Measurements from ENCODE around the gene CFAP65.

CFAP65 gene

DNA sequence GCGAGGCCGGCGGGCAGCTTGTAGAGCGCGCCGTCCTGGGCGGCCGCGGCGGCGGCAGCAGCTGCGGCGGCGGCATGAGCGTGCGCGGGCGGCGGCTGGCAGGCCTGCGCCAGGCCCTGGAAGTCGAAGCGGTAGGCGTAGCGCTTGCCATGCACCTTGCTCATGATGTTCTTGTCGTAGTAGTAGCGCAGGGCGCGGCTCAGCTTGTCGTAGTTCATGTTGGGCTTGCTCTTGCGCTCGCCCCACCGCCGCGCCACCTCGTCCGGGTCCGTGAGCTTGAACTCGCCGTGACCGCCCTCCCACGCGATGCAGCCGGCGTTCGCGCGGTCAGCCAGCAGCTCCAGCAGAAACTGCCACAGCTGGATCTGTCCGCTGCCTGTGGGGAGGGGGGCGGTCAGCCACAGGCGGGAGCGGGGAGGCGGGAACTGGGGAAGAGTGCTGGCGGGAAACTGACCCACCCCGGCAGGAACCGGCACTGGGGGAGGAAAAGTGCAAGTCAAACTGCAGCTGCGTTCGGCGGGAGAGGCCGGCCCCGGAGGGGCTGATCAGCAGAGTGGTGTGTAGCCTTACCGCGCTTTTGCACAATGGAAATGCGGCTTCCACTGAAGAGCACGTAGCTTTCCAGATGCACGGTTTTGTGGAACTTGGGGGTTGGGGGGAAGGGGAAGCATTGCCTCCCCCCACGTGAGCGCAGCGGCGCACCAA is 59.3 kb downstream of the CFAP65 start:
- no peak for TF ChIP-seq CTCF (IDR thresholded peaks at IDR 0.05; ENCODE audit: insufficient read depth, low read depth, low read length, missing control alignments)
- DNase-seq (ENCODE audit: low read depth) = peak; percentile 64
- no peak overlapping the region for H3K4me3 ChIP-seq (ENCODE audit: low read length)

DNA sequence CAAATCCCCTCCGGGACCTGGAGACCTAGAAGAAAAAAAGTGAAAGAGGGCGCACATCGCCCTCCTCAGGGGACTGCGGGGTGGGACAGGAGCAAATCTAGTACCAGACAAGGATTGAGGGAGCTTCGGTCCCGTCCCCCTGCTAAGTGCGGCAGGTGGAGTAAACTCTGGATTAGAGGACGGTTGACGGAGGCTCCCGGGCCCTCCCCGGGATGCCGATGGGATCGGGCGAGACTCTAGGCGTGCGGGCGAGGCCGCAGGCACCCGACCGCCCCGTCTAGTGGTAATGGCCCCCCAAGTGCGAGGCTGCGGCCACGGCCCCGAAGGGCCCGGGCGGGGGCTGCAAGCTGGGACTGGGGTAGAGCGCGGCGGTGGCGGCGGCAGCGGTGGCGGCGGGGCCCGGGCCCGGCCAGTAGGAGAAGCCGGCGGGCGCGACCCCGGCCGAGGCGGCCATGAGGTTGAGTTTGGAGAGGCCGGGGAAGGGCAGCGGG is 59.9 kb downstream of the CFAP65 start:
- TF ChIP-seq CTCF (IDR thresholded peaks at IDR 0.05; ENCODE audit: insufficient read depth, low read depth, low read length, missing control alignments) = no peak
- DNase-seq (ENCODE audit: low read depth) = no peak
- H3K4me3 ChIP-seq (ENCODE audit: low read length) = no peak overlapping the region

- no peak for TF ChIP-seq CTCF (IDR thresholded peaks at IDR 0.05; ENCODE audit: insufficient read depth, low read depth, low read length, missing control alignments)
- H3K4me3 ChIP-seq (ENCODE audit: low read length) = no peak overlapping the region
- DNase-seq (ENCODE audit: low read depth) = no peak
Observed at GRCh38 chr2:218980735-218981389, 60.5 kb downstream of the CFAP65 start.

GRCh38 chr2:218979846-218980734 is 61.2 kb downstream of the CFAP65 start:
- peak; percentile 82 for DNase-seq (ENCODE audit: low read depth)
- H3K4me3 ChIP-seq (ENCODE audit: low read length) = no peak overlapping the region
- TF ChIP-seq CTCF (IDR thresholded peaks at IDR 0.05; ENCODE audit: insufficient read depth, low read depth, low read length, missing control alignments) = peak; percentile 86

- no peak for TF ChIP-seq CTCF (IDR thresholded peaks at IDR 0.05; ENCODE audit: insufficient read depth, low read depth, low read length, missing control alignments)
- no peak overlapping the region for H3K4me3 ChIP-seq (ENCODE audit: low read length)
- no peak for DNase-seq (ENCODE audit: low read depth)
Observed at GRCh38 chr2:218975060-218975777, 66.1 kb downstream of the CFAP65 start.

DNA sequence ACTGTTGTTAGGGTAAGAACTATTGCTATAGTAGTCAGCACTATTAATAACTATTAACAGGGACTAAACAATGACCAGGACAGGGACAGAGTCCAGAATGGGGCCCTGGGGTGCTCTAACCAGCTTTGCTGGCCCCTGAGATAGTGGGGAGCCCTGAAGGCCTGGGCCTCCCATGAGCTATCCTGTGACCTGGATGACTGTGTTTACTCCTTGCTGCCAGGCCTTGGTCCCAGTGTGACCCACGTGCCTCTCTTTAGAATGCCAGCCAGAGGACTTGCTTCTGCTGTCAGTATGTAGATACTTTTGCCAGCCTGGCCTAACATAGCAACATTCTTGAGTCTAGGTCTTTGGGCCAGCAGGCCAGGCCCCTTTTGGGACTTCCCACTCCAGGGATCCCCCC is 70.4 kb downstream of the CFAP65 start:
- H3K4me3 ChIP-seq (ENCODE audit: low read length) = no peak overlapping the region
- no peak for TF ChIP-seq CTCF (IDR thresholded peaks at IDR 0.05; ENCODE audit: insufficient read depth, low read depth, low read length, missing control alignments)
- no peak for DNase-seq (ENCODE audit: low read depth)
